Epithelial cell of prostate (primary cell): ENCODE results near the gene CDKN1B.
A peak's percentile ranks its signal among the peaks of the same experiment; 100 is the strongest.

Experiments
- DNase-seq: peaks from one replicate; pipeline ENCODE4 v3.0.0-alpha.2; 2011; ENCODE audit warnings: low read depth, low spot score
- H3K27ac ChIP-seq: fragments of 450-650 bp; 2 replicates; pipeline ENCODE4 v1.5.1; 2017; ENCODE audit warnings: mild to moderate bottlenecking

Gene CDKN1B

DNA sequence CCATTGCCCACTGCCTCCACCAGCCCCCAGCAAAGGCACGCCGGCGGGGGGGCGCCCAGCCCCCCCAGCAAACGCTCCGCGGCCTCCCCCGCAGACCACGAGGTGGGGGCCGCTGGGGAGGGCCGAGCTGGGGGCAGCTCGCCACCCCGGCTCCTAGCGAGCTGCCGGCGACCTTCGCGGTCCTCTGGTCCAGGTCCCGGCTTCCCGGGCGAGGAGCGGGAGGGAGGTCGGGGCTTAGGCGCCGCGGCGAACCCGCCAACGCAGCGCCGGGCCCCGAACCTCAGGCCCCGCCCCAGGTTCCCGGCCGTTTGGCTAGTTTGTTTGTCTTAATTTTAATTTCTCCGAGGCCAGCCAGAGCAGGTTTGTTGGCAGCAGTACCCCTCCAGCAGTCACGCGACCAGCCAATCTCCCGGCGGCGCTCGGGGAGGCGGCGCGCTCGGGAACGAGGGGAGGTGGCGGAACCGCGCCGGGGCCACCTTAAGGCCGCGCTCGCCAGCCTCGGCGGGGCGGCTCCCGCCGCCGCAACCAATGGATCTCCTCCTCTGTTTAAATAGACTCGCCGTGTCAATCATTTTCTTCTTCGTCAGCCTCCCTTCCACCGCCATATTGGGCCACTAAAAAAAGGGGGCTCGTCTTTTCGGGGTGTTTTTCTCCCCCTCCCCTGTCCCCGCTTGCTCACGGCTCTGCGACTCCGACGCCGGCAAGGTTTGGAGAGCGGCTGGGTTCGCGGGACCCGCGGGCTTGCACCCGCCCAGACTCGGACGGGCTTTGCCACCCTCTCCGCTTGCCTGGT lies at the start of gene CDKN1B:
Gene CDKN1B, plus strand, starts transcription at position 576 of the 793 bp plus-strand sequence. CDS start 472 bp downstream, outside the sequence.
- DNase-seq: peak; percentile 79

DNA sequence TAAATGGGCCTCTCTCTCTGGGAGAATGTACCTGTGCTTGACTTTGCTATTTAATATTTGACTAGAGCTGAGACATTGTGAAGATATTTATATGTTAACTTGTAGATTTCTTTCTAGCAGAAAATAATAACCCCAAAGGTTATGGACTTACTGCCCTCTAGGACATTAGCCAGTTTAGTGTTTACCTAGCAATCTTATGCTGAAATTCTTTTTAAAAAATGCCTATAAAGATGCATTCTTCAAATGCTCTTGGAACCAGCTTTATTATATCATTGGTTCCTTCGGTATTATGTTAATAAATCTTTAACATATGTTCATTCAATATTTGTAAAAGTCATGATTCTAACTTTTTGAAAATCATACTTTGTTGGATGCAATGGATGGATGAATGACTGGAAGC lies 49.2 kb upstream of the CDKN1B start:
- no peak for DNase-seq
- no peak overlapping the region for H3K27ac ChIP-seq

More for the DNA sequence above, at the start of gene CDKN1B:
- H3K27ac ChIP-seq: peak within 1 kb of the TSS; percentile 97

DNA sequence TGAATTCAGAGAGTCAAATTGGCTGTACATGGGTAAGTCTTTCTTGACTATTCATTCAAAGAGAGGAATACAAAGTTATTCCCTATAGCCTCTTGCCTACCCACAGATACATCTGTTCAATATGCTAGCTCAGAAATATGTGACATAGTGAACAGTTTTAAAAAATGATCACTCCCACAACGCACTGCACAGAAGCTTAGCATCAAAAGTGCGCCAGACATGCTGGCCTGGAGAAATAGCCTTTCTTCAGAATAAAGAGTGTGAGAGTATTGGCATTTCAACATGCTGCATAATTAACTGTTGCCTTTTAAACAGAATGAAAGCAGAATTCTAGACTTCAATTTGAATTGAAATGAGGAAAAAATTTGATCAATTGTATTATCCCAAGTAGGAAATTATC lies 48.1 kb upstream of the CDKN1B start:
- no peak overlapping the region for H3K27ac ChIP-seq
- DNase-seq: no peak

DNA sequence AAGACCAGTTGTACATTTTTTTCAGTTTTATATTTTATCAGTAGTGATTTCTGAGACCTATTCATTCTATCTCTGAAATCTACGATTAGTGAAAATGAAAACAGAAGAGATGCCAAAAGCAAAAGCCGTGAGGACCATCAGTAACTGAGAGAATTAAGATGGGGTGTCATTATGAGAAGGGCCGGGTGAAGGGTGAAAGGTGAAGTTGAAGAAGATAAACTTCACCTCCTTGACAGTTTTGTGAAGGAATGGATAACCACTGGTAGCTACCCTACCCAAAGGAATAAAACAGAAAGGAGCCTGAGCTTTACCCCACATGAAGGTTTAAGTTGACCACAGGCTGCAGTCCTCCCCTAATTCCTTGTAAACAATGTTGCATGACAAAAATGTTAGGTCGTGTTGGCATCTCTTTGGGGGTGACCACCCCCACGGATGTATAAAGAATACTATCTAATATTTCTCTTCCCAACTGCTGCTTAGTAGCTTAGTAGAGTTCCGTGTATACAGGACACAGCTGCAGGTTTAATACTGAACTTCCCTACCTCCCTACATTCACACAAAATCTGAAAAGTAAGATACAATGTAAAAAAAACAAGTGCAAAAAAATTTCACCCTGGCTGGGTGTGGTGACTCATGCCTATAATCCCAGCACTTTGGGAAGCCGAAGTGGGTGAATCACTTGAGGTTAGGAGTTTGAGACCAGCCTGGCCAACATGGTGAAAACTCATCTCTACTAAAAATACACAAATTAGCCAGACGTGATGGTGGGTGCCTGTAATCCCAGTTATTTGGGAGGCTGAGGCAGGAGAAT lies 45.1 kb upstream of the CDKN1B start:
- no peak overlapping the region for H3K27ac ChIP-seq
- no peak for DNase-seq

DNA sequence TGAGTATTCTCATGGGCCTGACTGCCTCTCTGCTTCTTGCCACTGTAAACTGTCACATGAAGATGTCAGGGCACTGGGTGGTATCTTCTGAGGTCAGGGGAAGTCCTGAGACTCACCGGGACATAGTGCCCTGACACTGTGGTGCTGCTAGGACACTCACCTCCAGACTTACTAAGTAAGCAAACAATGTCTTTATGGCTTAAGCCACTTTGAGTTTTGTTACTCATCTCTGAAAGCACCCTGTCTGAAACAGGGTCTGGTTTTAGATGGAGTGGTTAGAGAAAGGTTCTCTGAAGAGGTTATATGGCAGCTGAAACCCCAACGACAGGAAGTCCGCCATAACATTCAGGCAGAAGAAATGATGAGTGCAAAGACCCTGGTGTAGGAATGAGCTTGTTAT lies 43.9 kb upstream of the CDKN1B start:
- no peak overlapping the region for H3K27ac ChIP-seq
- DNase-seq: no peak

DNA sequence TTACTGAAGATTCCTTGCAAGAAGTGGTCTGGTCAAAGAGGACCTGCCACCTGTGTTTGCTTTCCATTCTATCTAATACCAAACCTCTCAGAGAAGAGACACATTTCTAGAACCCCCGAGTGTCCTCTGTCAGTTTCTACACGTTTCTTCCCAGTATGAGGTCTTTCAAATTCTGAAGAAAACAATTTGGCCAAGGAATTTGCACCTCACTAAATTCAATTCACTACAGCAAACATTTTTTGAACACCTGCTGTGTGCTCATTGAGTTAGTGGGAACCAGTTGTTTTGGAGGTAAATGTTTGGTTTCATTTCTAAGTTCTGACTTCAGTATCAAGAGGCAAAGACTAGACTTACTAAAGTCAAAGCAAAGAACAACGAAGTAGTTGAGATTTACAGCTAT lies 40.6 kb upstream of the CDKN1B start:
- no peak overlapping the region for H3K27ac ChIP-seq
- no peak for DNase-seq

DNA sequence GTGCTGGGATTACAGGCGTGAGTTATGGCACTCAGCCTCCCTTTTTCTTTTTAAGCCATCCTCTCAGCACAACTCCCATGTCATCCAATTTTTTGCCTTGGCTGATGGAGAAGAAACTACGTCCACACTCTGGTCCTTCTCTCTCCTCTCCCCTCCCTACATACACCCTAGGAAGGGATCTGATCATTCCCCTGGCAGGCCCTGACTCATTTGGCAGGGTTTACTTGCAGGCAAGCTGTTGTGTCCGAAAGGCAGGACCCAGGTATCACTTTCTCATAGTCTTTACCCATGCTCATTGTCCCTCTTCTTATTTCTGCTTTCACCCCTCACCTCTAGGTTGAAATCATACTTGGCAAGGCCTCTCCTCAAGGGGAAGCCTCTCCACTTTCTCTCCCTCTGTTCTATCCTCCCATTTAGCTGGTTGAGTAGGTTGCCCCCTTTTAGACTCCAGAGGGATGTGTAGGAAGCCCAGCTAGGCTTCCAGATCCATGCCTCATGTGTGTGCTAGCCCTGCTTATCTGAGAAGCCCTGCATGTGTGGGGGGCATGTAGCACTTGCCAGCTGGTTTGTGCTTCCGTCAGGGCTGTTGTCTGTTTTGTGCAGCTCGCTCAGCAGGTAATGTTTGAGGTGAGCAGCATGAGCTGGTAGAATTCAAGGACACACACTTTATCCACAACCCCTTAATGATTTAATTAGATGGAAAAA lies 36.0 kb upstream of the CDKN1B start:
- no peak overlapping the region for H3K27ac ChIP-seq
- DNase-seq: no peak

DNA sequence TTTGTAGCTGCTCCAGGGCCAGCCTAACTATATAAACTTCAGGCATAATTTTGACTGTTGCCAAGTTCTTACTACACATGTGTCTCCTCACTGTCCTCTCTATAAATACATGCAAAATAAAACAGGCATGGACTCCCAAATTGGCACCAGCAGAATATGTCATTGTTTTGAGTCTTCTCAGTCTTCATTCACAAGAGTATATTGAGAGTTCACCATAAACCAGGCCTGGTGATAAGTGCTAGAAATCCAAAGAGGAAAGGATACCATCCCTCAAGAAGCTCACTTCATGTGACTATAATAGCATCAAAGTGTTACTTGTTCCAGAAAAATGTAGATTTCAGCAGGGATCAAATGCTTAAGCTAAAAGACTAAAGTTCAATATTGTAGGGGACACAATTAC lies 34.9 kb upstream of the CDKN1B start:
- no peak overlapping the region for H3K27ac ChIP-seq
- no peak for DNase-seq

DNA sequence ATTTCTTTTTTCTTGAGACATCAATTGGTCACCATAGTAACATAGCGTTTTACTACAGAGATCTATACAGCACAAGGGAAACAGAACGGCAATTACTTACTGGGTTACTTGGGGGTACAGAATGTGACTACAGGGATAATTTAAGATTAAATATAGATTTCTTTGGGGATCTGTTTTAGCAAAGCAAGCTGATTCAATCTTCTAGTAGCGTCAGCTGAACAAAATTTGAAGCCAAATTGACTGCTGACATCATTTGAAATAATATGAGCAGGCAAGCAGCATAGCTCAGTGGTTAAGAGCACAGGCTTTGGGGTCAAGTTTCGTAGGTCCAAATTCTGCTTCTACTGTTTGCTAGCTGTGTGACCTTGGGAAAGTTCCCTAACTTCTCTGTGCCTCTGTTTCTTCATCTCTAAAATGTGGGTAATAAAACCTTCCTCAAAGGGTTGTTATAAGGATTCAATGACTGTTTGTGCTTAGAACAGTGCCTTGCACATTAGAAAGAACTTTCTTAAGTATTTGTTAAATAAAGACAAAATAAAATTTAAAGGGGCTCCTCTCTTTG lies 34.0 kb upstream of the CDKN1B start:
- H3K27ac ChIP-seq: no peak overlapping the region
- DNase-seq: no peak

DNA sequence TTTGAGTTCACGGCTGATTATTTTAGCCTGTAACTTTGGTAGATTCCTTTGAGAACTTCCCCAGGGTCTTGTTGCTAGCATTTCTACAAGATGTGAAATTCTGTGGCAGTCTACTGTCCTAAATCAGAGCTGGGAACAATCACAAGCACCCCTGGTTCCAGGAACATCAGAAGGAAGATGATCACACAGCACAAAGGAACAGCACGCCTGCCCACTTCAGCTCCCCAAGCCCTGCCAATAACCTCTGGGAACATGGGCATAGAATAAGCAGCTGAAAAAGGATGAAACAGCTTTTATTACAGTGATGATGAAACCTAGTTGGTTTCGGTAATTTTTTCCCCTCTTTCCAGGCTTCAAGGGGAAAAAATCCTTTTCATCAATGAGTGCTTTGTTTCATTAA lies 33.4 kb upstream of the CDKN1B start:
- no peak overlapping the region for H3K27ac ChIP-seq

DNA sequence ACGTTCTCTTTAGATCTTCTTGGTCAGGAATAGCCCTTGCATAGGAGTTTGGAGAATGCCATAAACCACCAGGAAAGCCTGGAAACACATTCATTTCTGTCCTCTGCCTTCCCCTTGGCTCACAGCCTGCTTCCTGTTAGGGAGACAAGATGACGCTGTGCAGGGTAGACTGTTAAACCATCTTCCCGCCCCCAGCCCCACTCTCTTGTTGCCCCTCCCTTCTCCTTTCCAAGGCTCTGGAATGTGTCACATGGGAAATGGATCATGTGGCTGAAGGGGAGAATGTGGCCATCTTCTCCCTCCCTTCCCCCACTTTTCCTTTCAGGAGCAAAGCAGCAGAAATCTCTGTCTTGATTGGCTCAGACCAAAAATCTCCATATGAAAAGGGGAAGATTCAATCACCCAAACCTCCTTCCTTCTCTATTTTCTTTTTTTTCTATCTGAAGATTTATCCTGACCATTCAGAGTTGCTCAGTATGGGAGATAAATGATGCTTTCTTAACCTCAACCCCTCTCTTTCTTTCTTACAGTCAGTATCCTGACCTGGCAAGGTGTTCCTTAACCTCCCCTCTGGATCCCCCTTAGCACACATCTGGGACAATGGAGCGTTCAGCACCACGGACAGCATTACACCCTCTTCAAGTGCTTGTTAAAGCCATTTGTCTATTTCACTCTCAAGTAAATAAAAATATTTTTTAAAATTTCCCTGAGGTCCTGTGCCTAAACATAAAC lies 32.6 kb upstream of the CDKN1B start:
- DNase-seq: no peak
- H3K27ac ChIP-seq: no peak overlapping the region

More for the DNA sequence above, 33.4 kb upstream of the CDKN1B start:
- DNase-seq: no peak

DNA sequence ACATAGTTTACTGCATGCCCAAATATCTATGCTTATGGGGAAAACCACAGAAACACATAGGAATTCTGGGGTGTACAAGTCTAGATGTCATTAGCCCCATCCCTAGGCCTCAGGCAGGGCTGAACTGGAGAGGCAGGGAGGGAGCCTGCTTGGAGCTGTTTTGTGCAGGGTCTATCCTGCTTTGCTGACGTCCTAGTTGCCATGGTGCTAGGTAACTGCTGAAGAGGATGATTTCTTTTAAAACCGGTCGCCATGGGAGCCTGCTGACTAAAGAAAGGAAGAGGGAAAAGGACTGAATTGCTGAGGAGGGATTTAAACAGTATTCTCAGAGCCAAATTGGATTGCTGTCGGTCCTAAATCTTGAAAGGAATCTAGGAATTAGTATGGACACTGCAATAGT lies 31.9 kb upstream of the CDKN1B start:
- no peak for DNase-seq
- H3K27ac ChIP-seq: no peak overlapping the region

DNA sequence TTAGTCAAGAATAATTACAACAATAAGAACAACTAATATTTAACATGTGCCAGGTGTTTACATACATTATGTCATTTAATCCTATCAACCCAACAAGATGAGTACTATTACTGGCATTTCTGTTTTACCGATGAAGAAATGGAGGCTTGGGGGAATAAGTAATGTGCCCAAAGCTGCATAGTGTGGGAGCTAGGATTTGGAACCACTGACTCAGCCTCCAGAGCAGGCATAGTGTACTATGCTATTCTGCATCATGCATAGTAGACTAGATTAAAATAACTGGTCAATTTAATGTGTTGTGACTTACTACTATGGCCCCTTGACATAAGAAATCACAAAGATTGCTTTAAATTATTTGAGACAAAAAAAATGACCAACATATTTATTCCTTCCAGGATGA lies 30.7 kb upstream of the CDKN1B start:
- no peak for DNase-seq
- no peak overlapping the region for H3K27ac ChIP-seq

DNA sequence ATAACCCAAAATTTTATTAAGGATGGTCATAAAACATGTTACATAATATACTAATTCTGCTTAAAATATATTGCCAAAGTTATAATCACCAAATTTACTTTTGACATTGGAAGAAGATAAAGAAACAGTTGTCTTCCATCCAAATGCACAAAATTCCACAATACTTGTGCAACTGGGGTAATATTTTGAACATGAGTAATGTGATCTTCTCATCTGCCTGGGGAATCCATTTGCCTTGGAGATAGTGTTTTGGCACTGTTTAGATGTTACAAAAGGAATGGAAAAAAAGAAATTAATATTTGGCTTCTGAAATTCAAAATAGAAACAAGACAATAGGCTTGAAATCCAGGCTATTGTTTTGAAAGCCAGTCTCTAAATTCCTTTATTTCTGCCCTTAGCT lies 30.2 kb upstream of the CDKN1B start:
- no peak overlapping the region for H3K27ac ChIP-seq
- no peak for DNase-seq

DNA sequence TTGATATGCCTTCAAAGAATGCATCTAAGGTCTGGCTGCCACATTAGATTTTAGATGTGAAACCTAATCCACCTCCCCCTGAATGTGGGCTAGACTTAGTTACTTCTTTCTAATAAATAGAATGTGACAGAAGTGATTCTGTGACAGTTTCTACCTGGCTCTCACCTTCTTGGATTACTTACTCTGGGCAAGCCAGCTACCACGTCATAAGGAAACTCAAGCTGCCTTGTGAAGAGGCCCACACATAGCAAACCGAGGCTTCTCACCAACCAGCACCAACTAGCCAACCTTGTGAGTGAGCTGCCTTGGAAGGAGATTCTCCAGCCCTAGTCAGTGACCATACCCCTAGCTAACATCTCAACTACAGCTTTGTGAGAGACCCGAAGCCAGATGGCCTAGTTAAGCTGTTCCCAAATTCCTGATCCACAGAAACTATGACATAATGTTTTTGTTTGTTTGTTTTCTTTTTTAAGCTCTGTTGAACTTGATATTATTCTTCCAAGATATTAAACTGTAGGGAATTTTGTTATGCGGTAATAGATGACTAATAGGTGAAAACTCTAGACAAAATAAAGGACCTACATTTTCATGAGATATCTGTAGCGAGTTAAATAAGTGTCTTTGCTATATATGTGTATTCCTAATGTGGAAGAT lies 27.4 kb upstream of the CDKN1B start:
- H3K27ac ChIP-seq: no peak overlapping the region
- DNase-seq: no peak

DNA sequence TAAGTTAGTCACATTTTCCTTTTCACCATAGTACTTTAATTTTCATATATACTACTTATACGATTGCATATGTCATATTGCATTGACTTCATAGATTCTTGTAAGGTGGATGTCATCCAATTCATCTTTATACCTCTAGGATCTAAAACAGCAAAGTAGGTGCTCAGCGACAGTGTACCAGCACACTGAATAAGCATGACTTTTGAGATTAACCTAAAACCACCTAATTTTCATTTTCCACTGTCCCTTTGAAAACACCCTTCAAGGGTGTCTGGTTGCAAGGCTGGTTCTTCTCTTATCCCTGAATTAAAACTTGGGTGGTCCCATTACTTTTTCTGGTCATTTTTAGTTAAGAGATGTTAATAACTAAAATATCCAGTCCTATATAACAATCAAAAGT lies 25.6 kb upstream of the CDKN1B start:
- no peak overlapping the region for H3K27ac ChIP-seq
- DNase-seq: no peak

DNA sequence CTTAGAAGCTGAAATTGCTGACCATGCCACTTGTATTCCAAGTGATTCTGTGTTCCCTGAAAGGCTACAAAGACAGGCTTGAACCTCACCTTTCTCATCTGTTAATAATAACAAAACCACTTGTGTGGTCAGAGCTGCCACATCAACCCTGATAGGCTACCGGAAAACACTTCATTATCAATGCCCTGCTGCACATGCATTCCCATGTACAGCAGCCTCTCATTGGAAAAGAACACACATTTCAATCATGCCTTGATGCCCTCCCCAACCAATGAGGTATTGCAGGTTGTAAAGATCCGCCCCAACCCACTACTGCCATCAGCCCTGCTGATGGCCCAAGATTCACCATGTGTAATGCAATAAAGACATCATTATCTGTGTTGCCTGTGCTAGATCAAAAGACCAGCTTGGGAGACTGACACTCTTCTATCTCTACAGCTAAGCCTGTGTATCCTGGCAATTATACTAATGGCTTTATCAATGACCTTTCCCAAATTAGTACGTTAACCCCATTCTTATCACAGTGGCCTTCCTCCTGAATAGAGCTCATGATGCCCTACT lies 24.0 kb upstream of the CDKN1B start:
- DNase-seq: no peak

DNA sequence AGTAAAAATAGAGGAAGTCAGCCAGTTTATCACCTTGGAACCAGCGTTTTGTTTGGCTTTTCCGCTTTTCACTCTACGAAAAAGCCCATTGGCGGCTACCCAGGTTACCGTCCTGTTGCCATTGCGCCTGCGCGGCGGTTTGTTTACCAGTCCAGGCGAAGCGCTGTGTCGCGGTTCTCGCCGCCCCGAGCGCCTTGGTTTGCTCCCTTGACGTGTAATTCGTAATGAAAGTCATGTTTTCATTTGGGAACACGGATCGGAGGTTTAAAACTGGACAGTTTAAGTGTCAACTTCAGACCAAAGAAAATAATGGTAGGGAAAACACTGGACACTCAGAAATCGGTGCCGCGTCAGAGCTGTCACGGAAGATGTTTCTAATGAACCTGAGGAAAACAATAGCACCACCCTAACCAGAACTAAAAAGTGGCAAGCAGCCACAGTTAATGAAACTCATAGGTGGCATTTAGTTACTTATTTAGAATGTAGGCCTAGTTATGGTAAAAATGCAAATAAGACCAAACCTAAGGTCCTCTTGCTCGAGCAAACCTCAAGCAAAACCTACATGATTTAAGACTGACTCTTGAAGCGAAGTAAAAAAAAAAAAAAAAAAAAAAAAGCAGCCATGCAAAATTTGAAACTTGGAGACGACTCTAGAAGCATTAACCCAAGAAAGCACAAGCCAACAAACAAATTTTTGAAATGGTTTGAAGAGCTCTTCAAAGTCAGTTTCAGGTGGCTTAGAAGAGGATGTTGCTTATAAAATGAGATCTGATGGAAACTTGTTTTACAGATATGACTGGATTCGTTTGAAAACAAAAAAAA lies 20.4 kb upstream of the CDKN1B start:
- peak; percentile 44 for DNase-seq
- peak overlapping the region; percentile 87 for H3K27ac ChIP-seq

More for the DNA sequence above, 24.0 kb upstream of the CDKN1B start:
- no peak overlapping the region for H3K27ac ChIP-seq
